Parathyroid adenoma (tissue), 2 donors: ENCODE data around the gene POLR3A.
"Not testable (repeated sequence)": the region's sequence is repeated elsewhere in the genome, so short reads cannot be mapped to it uniquely, and the experiment has no call there.

Experiments used
- H2AFZ ChIP-seq: fragments of 300-600 bp; sonication (generic); one replicate; pipeline ENCODE4 v1.7.0; 2017; ENCODE audit warnings: antibody characterized with exemption, mild to moderate bottlenecking
- H3K27ac ChIP-seq: fragments of 300-600 bp; sonication (generic); one replicate; pipeline ENCODE4 v1.7.0; 2017
- H3K27me3 ChIP-seq: fragments of 300-600 bp; sonication (generic); one replicate; pipeline ENCODE4 v1.7.0; 2017; ENCODE audit warnings: low read length; ENCODE audit not compliant: control insufficient read depth, insufficient read depth
- H3K36me3 ChIP-seq: fragments of 300-600 bp; sonication (generic); one replicate; pipeline ENCODE4 v1.7.0; 2017; ENCODE audit warnings: low read length; ENCODE audit not compliant: control insufficient read depth, insufficient read depth
- H3K4me1 ChIP-seq: fragments of 300-600 bp; sonication (generic); one replicate; pipeline ENCODE4 v1.7.0; 2017; ENCODE audit warnings: control low read depth
- H3K4me2 ChIP-seq: fragments of 300-600 bp; sonication (generic); one replicate; pipeline ENCODE4 v1.7.0; 2017; ENCODE audit warnings: low read length
- H3K4me3 ChIP-seq: fragments of 300-600 bp; sonication (generic); one replicate; pipeline ENCODE4 v1.7.0; 2017; ENCODE audit warnings: low read depth, low read length
- H3K79me2 ChIP-seq: fragments of 300-600 bp; sonication (generic); one replicate; pipeline ENCODE4 v1.7.0; 2017; ENCODE audit warnings: control low read depth
- H3K9ac ChIP-seq: fragments of 300-600 bp; sonication (generic); one replicate; pipeline ENCODE4 v1.7.0; 2017; ENCODE audit warnings: mild to moderate bottlenecking
- H3K9me3 ChIP-seq: fragments of 300-600 bp; sonication (generic); one replicate; pipeline ENCODE4 v1.7.0; 2017; ENCODE audit warnings: low read length; ENCODE audit not compliant: control insufficient read depth
- CTCF ChIP-seq: fragments of 300-600 bp; sonication (generic); IDR thresholded peaks from one replicate; pipeline ENCODE4 v1.7.0; 2017; ENCODE audit warnings: antibody characterized with exemption, mild to moderate bottlenecking
- donor health status: primary hyperparathyroidism.

POLR3A gene

DNA sequence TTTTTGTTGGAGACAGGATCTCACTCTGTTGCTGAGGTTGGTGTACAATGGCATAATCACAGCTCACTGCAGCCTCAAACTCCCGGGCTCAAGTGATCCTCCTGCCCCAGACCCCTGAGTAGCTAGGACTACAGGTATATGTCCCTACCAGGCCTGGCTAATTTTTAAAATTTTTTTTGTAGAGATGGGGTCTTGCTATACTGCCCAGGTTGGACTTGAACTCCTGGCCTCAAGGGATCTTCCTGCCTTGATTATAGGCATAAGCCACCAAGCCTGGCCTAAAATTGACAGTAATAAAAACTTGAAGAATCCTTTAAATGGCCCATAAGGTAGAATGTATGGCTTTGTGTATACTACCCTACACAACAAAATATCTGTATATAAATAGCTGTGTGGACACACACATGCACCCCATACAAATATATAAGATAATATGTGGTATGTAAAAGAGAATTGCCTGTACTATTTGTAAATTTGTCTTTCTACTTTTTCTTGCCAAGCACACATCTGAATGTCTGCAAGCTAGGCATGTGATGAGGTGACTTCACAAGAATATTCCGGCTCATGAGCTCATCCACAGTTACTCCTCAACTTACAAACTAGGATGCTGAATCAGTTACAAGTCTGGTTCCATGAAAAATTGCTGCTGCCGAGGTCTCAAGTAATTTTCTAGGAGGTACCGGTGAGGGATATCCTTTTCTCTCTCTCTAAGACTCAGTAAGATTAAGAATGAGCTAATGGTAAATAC is 26.6 kb downstream of the POLR3A start:
- H3K27ac ChIP-seq, result no peak overlapping the region
- H3K4me2 ChIP-seq, result no peak overlapping the region
- no peaks in the 10 kb centered on the region for H3K4me1 ChIP-seq
- H3K27me3 ChIP-seq, result no peaks in the 10 kb centered on the region
- no peaks in the 10 kb centered on the region for H3K9me3 ChIP-seq
- no peak overlapping the region for H3K4me3 ChIP-seq
- H3K79me2 ChIP-seq, result peaks cover 3% of the 10 kb centered on the region
- no peak overlapping the region for H3K9ac ChIP-seq
- H2AFZ ChIP-seq, result no peak overlapping the region
- no peaks in the 10 kb centered on the region for H3K36me3 ChIP-seq
- no peak for TF ChIP-seq CTCF

DNA sequence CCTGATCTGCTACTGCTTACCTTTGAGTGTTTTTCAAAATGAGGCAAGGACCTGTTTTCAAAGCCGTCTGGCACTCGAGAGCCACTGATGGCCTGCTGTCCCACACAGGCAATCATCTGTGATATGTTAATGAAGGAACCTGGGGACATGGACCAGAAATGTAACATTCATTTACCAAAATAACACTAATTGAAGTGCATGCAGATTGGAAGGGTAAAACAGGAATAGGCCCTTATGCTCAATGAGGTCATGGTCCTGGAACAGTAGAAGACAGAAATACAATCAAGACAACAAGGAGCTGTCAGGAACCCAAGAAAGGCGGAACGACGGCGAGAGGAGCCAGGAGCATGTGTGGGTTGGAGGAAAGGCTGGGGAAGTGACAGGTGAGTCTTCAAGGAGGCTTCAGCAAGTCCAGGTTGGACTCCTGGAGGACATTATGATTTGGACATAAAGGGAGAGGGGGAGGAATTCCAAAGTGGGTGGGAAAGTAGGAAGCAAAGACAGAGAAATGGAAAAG is 28.3 kb downstream of the POLR3A start:
- Histone ChIP-seq H3K9ac (no peak overlapping the region), H3K9me3 (no peaks in the 10 kb centered on the region), H3K27me3 (no peaks in the 10 kb centered on the region), H3K36me3 (no peaks in the 10 kb centered on the region), H3K4me1 (no peaks in the 10 kb centered on the region), H3K4me3 (no peak overlapping the region), H3K79me2 (peaks cover 3% of the 10 kb centered on the region), H3K4me2 (no peak overlapping the region), H2AFZ (no peak overlapping the region), H3K27ac (no peak overlapping the region)
- no peak for TF ChIP-seq CTCF

DNA sequence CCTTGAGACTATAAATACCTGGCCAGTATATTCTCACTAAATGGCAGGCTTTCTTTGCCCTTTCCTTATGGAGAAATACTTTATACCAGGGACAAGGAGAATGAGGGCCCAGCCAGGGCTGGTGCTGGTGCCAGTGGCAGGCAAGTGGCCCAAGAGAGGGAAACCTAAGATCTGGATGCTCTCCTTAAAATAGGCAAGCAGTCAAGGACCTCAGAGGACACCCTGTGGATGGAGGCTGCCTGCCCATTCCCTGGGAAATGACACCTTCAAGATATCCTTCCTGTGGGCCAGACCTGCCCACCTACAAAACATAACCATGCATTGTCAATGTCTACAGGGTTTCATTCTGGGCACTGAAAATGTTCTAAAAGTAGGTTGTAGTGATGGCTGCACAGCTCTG is 29.1 kb downstream of the POLR3A start:
- Histone ChIP-seq H3K36me3 (no peaks in the 10 kb centered on the region), H3K4me2 (no peak overlapping the region), H2AFZ (no peak overlapping the region), H3K27me3 (no peaks in the 10 kb centered on the region), H3K9ac (no peak overlapping the region), H3K4me1 (no peaks in the 10 kb centered on the region), H3K27ac (no peak overlapping the region), H3K9me3 (no peaks in the 10 kb centered on the region), H3K4me3 (no peak overlapping the region), H3K79me2 (peaks cover 3% of the 10 kb centered on the region)
- TF ChIP-seq CTCF, result no peak

- not testable (repeated sequence) for H3K9me3 ChIP-seq, H3K4me1 ChIP-seq, H2AFZ ChIP-seq, H3K36me3 ChIP-seq, H3K27ac ChIP-seq, H3K4me3 ChIP-seq, H3K9ac ChIP-seq, H3K4me2 ChIP-seq, H3K27me3 ChIP-seq, H3K79me2 ChIP-seq
Observed at GRCh38 chr10:77998780-77999179, 30.5 kb downstream of the POLR3A start.

GRCh38 chr10:77993620-77994019 is 35.7 kb downstream of the POLR3A start:
- Histone ChIP-seq H3K79me2 (no peaks in the 10 kb centered on the region), H3K27ac (no peak overlapping the region), H3K9me3 (no peaks in the 10 kb centered on the region), H3K9ac (no peak overlapping the region), H3K4me2 (no peak overlapping the region), H3K4me3 (no peak overlapping the region), H3K36me3 (no peaks in the 10 kb centered on the region), H3K27me3 (no peaks in the 10 kb centered on the region), H3K4me1 (no peaks in the 10 kb centered on the region), H2AFZ (no peak overlapping the region)
- no peak for TF ChIP-seq CTCF
